Liver (tissue), 3 donors: Measurements from ENCODE around the gene RGS10.

Source experiments
- CTCF ChIP-seq: fragments of 150-350 bp; IDR thresholded peaks from 2 replicates; pipeline ENCODE4 v1.5.1; 2017; ENCODE audit warnings: improper control_type of control experiment, low read depth, low read length; ENCODE audit not compliant: missing input control
- NR2F2 ChIP-seq: IDR thresholded peaks from 2 replicates; pipeline ENCODE4 v1.6.1; 2016; ENCODE audit warnings: antibody characterized with exemption
- RXRA ChIP-seq, 2 donors: IDR thresholded peaks; 2 replicates each; pipeline ENCODE4 v1.6.1; 2017 to 2018; ENCODE audit warnings: antibody characterized with exemption in 2 of 2, mild to moderate bottlenecking in 1 of 2
- donor health status: healthy.
- donor health status: healthy.

- TF ChIP-seq CTCF (no peak), RXRA (IDR thresholded peaks at IDR 0.05) (no peak), NR2F2 (no peak)
Observed at GRCh38 chr10:119468542-119469324, 73.8 kb downstream of the RGS10 start.
